ENCODE data around the gene TMEM178B. TPM values are rescaled to one million over a fixed set of nuclear protein-coding genes. Genes with fewer than 3 reads are reported as not detected.

The TMEM178B gene
- total and polyA plus RNA-seq, 10 of the 15 experiments (the other 5 are each of a cell fraction or from before 2014, with no cell fraction given) = 0.01 to 1.1 (median 0.04) TPM; not detected in 2

DNA sequence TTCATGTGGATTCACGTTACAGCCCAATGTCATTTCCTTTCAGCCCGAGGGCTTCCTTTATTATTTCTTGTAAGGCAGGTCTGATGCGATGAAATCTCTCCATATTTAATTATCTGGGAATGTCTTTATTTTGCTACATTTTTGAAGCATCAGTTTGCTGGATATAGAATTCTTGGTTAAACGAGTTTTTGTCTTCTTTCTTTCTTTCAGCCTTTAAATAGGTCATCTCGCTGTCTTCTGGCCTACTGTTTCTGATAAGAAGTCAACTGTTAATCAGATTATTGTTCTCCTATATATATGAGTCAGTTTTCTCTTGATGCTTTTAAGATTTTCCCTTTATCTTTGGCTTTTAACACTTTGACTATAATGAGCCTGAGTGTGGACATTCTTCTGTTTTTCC is 184.7 kb downstream of the TMEM178B start (continued):
- TF ChIP-seq ZNF207 (IDR thresholded peaks at IDR 0.05; ENCODE audit: borderline replicate concordance) (no peak), FOS (IDR thresholded peaks at IDR 0.05; ENCODE audit: borderline replicate concordance, extremely low read depth, insufficient read length) (no peak)

DNA sequence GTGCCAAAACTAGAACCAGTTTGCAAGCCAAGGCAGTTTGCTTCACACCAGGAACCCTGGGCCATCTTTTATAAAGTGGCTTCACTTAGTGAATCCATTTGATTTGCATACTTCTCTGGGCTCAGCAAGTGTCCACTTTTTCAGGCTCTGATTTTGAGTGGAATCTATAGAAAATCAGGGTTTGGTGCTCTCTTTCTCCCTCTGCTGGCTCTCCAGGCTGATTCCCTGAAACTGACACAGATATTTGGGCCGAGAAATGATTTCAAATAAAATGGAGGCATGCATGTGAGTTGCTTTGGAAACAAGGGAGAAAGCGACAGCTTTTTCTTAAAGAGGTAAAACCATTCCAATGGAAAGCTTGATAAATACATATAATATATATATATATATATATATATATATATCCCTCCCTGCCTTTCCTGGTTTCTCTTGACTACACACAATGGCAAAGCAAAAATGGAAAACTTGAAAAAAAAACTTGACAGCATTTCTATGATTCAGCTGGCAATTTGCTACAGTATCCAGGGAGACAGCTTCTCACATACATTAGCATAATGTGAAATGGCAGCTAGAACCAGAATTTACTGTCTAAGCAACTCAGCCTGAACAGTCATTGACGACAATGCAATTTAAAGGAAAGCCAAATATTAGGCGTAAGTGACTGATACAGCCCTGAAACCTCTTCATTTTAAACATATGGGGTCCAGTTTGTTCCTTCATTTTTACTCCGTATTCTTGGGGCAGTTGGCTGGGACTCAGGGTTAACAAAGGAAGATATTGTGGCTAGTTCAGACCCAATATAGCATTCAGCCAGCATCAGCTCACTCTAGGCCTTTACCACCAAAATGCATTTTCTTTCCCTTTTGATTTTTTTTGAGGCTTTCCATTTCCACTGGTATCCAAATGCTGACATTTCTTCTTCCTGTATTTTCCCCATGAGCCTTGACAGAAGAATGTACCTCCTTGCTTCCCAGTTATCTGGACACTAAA is 188.5 kb downstream of the TMEM178B start:
- intact Hi-C loops (cut with micrococcal nuclease; ENCODE audit: unreplicated experiment) (no loop called here), in situ Hi-C loops (cut with MboI) (no loop called here)
- Histone ChIP-seq H3K27me3 (replicated peaks in 1 of 2; ENCODE audit: control insufficient read depth in 2 of 2, insufficient read depth in 2 of 2, low read length in 1 of 2) (no peaks in the 10 kb centered on the region), H3K9me3 (replicated peaks; ENCODE audit: control insufficient read depth, insufficient read depth, low read length) (no peaks in the 10 kb centered on the region; the same call in 2 of the 3 replicates), H4K20me1 (ENCODE audit: control insufficient read depth, insufficient read depth) (no peaks in the 10 kb centered on the region), H3K4me2 (ENCODE audit: control insufficient read depth, insufficient read depth) (no peak overlapping the region), H3K9ac (ENCODE audit: control insufficient read depth, insufficient read depth, low read length) (no peak overlapping the region), H3K27ac (ENCODE audit: control insufficient read depth, insufficient read depth) (no peak overlapping the region), H3K79me2 (ENCODE audit: control insufficient read depth, insufficient read depth, low read length) (no peaks in the 10 kb centered on the region), H2AFZ (ENCODE audit: control insufficient read depth, low read depth, low read length) (no peak overlapping the region), H3K4me3 (no peak overlapping the region), H3K4me1 (ENCODE audit: control insufficient read depth, insufficient read depth, low read length) (no peaks in the 10 kb centered on the region), H3K36me3 (ENCODE audit: control insufficient read depth in 2 of 2, insufficient read depth in 2 of 2, low read length in 1 of 2) (no peaks in the 10 kb centered on the region)
- ChIA-PET POLR2A (no interaction called here), SMC1A (ENCODE audit: uncharacterized antibody, unreplicated experiment) (interaction anchor here (0.6 to 1.3 kb wide), 3 partner anchors 59 to 247 kb away, joined by 3 read pairs; no protein-coding TSS in a partner anchor), RAD21 (ENCODE audit: unreplicated experiment) (interaction anchor here (0.7 kb wide), 1 partner anchor 430 kb away, joined by 3 read pairs; no protein-coding TSS in a partner anchor), CTCF (interaction anchor here (1.1 kb wide), 1 partner anchor 9 kb away, joined by 3 read pairs; no protein-coding TSS in a partner anchor)
- FAIRE-seq (no peak), DNase-seq (ENCODE audit: low read depth, low spot score) (no peak), ATAC-seq (no peak)
- BruUV-seq (replicated peaks) = no TSS peak
- 25% methylated on average over 5 of the region's 5 CpGs for WGBS (ENCODE audit: insufficient coverage, insufficient replicate concordance, low lambda C conversion rate, missing lambda C conversion rate)
- TF ChIP-seq IRF4 (IDR thresholded peaks at IDR 0.05; ENCODE audit: low read depth, low read length) = no peak
- TF ChIP-seq RUNX3 (IDR thresholded peaks at IDR 0.05; ENCODE audit: low read length) = no peak
- no peak for TF ChIP-seq HDAC6 (IDR thresholded peaks at IDR 0.05; ENCODE audit: unreplicated experiment)
- TF ChIP-seq MYC (IDR thresholded peaks at IDR 0.05; ENCODE audit: insufficient read depth, insufficient read length, insufficient replicate concordance, low read length, severe bottlenecking) = no peak
- TF ChIP-seq, protein P1, sequence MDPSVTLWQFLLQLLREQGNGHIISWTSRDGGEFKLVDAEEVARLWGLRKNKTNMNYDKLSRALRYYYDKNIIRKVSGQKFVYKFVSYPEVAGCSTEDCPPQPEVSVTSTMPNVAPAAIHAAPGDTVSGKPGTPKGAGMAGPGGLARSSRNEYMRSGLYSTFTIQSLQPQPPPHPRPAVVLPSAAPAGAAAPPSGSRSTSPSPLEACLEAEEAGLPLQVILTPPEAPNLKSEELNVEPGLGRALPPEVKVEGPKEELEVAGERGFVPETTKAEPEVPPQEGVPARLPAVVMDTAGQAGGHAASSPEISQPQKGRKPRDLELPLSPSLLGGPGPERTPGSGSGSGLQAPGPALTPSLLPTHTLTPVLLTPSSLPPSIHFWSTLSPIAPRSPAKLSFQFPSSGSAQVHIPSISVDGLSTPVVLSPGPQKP (IDR thresholded peaks at IDR 0.05; ENCODE audit: low read depth, low read length) = no peak
- TF ChIP-seq, protein P2, sequence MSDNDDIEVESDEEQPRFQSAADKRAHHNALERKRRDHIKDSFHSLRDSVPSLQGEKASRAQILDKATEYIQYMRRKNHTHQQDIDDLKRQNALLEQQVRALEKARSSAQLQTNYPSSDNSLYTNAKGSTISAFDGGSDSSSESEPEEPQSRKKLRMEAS (IDR thresholded peaks at IDR 0.05; ENCODE audit: low read depth, low read length) = no peak
- TF ChIP-seq YBX1 (IDR thresholded peaks at IDR 0.05) = no peak
- TF ChIP-seq, protein P3, sequence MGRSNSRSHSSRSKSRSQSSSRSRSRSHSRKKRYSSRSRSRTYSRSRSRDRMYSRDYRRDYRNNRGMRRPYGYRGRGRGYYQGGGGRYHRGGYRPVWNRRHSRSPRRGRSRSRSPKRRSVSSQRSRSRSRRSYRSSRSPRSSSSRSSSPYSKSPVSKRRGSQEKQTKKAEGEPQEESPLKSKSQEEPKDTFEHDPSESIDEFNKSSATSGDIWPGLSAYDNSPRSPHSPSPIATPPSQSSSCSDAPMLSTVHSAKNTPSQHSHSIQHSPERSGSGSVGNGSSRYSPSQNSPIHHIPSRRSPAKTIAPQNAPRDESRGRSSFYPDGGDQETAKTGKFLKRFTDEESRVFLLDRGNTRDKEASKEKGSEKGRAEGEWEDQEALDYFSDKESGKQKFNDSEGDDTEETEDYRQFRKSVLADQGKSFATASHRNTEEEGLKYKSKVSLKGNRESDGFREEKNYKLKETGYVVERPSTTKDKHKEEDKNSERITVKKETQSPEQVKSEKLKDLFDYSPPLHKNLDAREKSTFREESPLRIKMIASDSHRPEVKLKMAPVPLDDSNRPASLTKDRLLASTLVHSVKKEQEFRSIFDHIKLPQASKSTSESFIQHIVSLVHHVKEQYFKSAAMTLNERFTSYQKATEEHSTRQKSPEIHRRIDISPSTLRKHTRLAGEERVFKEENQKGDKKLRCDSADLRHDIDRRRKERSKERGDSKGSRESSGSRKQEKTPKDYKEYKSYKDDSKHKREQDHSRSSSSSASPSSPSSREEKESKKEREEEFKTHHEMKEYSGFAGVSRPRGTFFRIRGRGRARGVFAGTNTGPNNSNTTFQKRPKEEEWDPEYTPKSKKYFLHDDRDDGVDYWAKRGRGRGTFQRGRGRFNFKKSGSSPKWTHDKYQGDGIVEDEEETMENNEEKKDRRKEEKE (IDR thresholded peaks at IDR 0.05) = no peak
- no peak for TF ChIP-seq NFYA (IDR thresholded peaks at IDR 0.05; ENCODE audit: borderline replicate concordance, low read depth, low read length)
- TF ChIP-seq, protein P4, sequence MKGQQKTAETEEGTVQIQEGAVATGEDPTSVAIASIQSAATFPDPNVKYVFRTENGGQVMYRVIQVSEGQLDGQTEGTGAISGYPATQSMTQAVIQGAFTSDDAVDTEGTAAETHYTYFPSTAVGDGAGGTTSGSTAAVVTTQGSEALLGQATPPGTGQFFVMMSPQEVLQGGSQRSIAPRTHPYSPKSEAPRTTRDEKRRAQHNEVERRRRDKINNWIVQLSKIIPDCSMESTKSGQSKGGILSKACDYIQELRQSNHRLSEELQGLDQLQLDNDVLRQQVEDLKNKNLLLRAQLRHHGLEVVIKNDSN (IDR thresholded peaks at IDR 0.05; ENCODE audit: borderline replicate concordance, extremely low read length, insufficient read depth, low read depth, low read length) = no peak
- no peak for TF ChIP-seq ZNF274 (IDR thresholded peaks at IDR 0.05; ENCODE audit: insufficient read depth, insufficient read length)
- no peak for TF ChIP-seq SREBF1 (IDR thresholded peaks at IDR 0.05; ENCODE audit: low read length)
- TF ChIP-seq, protein P5, sequence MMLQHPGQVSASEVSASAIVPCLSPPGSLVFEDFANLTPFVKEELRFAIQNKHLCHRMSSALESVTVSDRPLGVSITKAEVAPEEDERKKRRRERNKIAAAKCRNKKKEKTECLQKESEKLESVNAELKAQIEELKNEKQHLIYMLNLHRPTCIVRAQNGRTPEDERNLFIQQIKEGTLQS (IDR thresholded peaks at IDR 0.05; ENCODE audit: borderline replicate concordance, extremely low read depth, low read depth, low read length) = no peak

All from GM12878 (cell line).